Measurements from ENCODE around the gene PLD2.

Gene PLD2

GRCh38 chr17:4839965-4840892 is 33.3 kb downstream of the PLD2 start:
- peaks cover 5% of the 10 kb centered on the region; the same call in 1 of the 2 replicates for H3K36me3 ChIP-seq (ENCODE audit: control insufficient read depth, low read length)
- peaks cover 89% of the 10 kb centered on the region for H3K79me2 ChIP-seq (ENCODE audit: control insufficient read depth, low read length)
- H4K20me1 ChIP-seq (ENCODE audit: control insufficient read depth, insufficient read depth, low read depth, low read length), result peaks cover 6% of the 10 kb centered on the region; the same call in 1 of the 2 replicates
- no peak overlapping the region for H3K27ac ChIP-seq (ENCODE audit: low read depth, low read length)
- H3K4me3 ChIP-seq (ENCODE audit: low read length), result no peak overlapping the region
- no peak overlapping the region for H3K4me2 ChIP-seq (ENCODE audit: low read length)
- TF ChIP-seq EZH2phosphoT487 (IDR thresholded peaks at IDR 0.05; ENCODE audit: borderline replicate concordance, low read length) (no peak), CTCF (IDR thresholded peaks at IDR 0.05; ENCODE audit: low read depth, low read length, poor library complexity, severe bottlenecking) (no peak)
- H3K27me3 ChIP-seq (ENCODE audit: control insufficient read depth, low read length), result no peaks in the 10 kb centered on the region
- H3F3A ChIP-seq (ENCODE audit: control insufficient read depth, insufficient read depth), result no peaks in the 10 kb centered on the region
- peaks cover 9% of the 10 kb centered on the region for H3K4me1 ChIP-seq (ENCODE audit: control insufficient read depth, low read length)
- H3K9me2 ChIP-seq (replicated peaks; ENCODE audit: control insufficient read depth, low read length), result no peaks in the 10 kb centered on the region
- no peaks in the 10 kb centered on the region for H3K9me3 ChIP-seq (ENCODE audit: control insufficient read depth, insufficient read depth, low read length)

DNA sequence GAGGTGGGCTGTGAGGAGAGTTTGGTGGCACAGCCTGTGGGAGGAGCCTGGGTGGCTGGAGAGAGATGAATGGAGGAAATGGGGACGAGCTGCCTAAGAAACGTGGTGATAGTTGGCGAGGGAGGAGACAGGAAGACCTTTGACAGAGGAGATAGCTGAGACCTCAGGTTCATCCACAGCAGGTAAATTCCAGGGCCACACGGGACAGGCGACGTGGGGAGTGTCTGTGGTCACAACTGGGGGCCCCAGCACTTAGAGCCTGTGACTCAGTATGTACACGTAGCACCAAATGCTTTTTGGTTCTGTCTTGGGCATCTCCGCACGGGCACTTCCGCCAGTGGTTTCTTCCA is 33.9 kb downstream of the PLD2 start:
- Histone ChIP-seq H3K79me2 (ENCODE audit: control insufficient read depth, low read length) (peaks cover 88% of the 10 kb centered on the region), H4K20me1 (ENCODE audit: control insufficient read depth, insufficient read depth, low read depth, low read length) (peaks cover 4% of the 10 kb centered on the region; the same call in 1 of the 2 replicates)

GRCh38 chr17:4842376-4842775 is 35.4 kb downstream of the PLD2 start:
- no peak for TF ChIP-seq EZH2phosphoT487 (IDR thresholded peaks at IDR 0.05; ENCODE audit: borderline replicate concordance, low read length)
- TF ChIP-seq CTCF (IDR thresholded peaks at IDR 0.05; ENCODE audit: low read depth, low read length, poor library complexity, severe bottlenecking), result no peak
- no peaks in the 10 kb centered on the region for H3K9me2 ChIP-seq (replicated peaks; ENCODE audit: control insufficient read depth, low read length)
- peaks cover 88% of the 10 kb centered on the region for H3K79me2 ChIP-seq (ENCODE audit: control insufficient read depth, low read length)
- no peaks in the 10 kb centered on the region for H3F3A ChIP-seq (ENCODE audit: control insufficient read depth, insufficient read depth)
- H3K27ac ChIP-seq (ENCODE audit: low read depth, low read length), result no peak overlapping the region
- peaks cover 12% of the 10 kb centered on the region; the same call in 1 of the 2 replicates for H4K20me1 ChIP-seq (ENCODE audit: control insufficient read depth, insufficient read depth, low read depth, low read length)
- no peak overlapping the region for H3K4me3 ChIP-seq (ENCODE audit: low read length)
- no peak overlapping the region for H3K4me2 ChIP-seq (ENCODE audit: low read length)
- no peaks in the 10 kb centered on the region for H3K27me3 ChIP-seq (ENCODE audit: control insufficient read depth, low read length)
- no peaks in the 10 kb centered on the region for H3K9me3 ChIP-seq (ENCODE audit: control insufficient read depth, insufficient read depth, low read length)
- H3K4me1 ChIP-seq (ENCODE audit: control insufficient read depth, low read length), result no peaks in the 10 kb centered on the region
- peaks cover 5% of the 10 kb centered on the region; the same call in 1 of the 2 replicates for H3K36me3 ChIP-seq (ENCODE audit: control insufficient read depth, low read length)

More for the DNA sequence above, 33.9 kb downstream of the PLD2 start:
- no peak overlapping the region for H3K4me2 ChIP-seq (ENCODE audit: low read length)
- no peak overlapping the region for H3K4me3 ChIP-seq (ENCODE audit: low read length)
- peaks cover 3% of the 10 kb centered on the region for H3K4me1 ChIP-seq (ENCODE audit: control insufficient read depth, low read length)
- H3K9me2 ChIP-seq (replicated peaks; ENCODE audit: control insufficient read depth, low read length), result no peaks in the 10 kb centered on the region
- H3K27me3 ChIP-seq (ENCODE audit: control insufficient read depth, low read length), result no peaks in the 10 kb centered on the region
- H3K9me3 ChIP-seq (ENCODE audit: control insufficient read depth, insufficient read depth, low read length), result no peaks in the 10 kb centered on the region
- H3K27ac ChIP-seq (ENCODE audit: low read depth, low read length), result no peak overlapping the region
- no peaks in the 10 kb centered on the region for H3F3A ChIP-seq (ENCODE audit: control insufficient read depth, insufficient read depth)
- H3K36me3 ChIP-seq (ENCODE audit: control insufficient read depth, low read length), result peaks cover 5% of the 10 kb centered on the region; the same call in 1 of the 2 replicates
- no peak for TF ChIP-seq EZH2phosphoT487 (IDR thresholded peaks at IDR 0.05; ENCODE audit: borderline replicate concordance, low read length)
- TF ChIP-seq CTCF (IDR thresholded peaks at IDR 0.05; ENCODE audit: low read depth, low read length, poor library complexity, severe bottlenecking), result no peak

Data from DOHH2 (cell line).